T47D (cell line): Measurements from ENCODE around the gene MALRD1.

ENCODE experiments used
- DNase-seq, 2 experiments: peaks; one replicate each; pipeline versions ENCODE4 v3.0.0 to v3.0.0-alpha.2; 2011 to 2012; ENCODE audit warnings: low read depth in 1 of 2, low spot score in 1 of 2
- JUND ChIP-seq: IDR thresholded peaks from 2 replicates; pipeline ENCODE4 v1.6.1; 2012; ENCODE audit warnings: low read depth
- in situ Hi-C: cut with HindIII; loops from 2 replicates; pipeline ENCODE4 v1.10.0; 2016; ENCODE audit warnings: low sequenced_read_pairs, low pct_unique_long_range_greater_than_20kb

MALRD1 gene

DNA sequence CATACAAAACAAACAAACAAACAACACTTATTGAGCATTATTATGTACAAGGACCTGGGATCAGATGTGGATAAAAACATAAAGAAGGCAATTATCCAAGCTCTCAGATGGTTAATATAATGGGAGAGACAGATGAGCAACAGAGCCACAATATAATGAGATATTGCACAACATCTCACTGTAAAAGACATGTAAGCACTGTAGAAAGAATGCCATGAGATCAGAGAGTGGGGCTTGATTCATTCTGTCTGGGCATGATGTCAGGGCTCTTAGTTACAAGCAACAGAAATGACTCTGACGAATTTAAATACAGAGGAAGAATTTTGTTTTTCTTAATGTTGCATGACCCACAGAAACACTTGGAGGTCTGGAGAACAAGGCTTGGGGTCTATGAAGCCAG lies 602.9 kb downstream of the MALRD1 start:
- DNase-seq: no peak
- no peak for TF ChIP-seq JUND
- in situ Hi-C loops: no loop called here

- DNase-seq: no peak
- in situ Hi-C loops: no loop called here
- no peak for TF ChIP-seq JUND
Measured at GRCh38 chr10:19652750-19653149, 604.1 kb downstream of the MALRD1 start.

GRCh38 chr10:19653931-19654330 lies 605.3 kb downstream of the MALRD1 start:
- in situ Hi-C loops: no loop called here
- DNase-seq: no peak
- TF ChIP-seq JUND: no peak

GRCh38 chr10:19654576-19654975 lies 606.0 kb downstream of the MALRD1 start:
- no peak for TF ChIP-seq JUND
- in situ Hi-C loops: no loop called here
- DNase-seq: no peak

GRCh38 chr10:19656420-19657042 lies 607.9 kb downstream of the MALRD1 start:
- TF ChIP-seq JUND: no peak
- DNase-seq: no peak
- in situ Hi-C loops: no loop called here

GRCh38 chr10:19658131-19658530 lies 609.5 kb downstream of the MALRD1 start:
- TF ChIP-seq JUND: no peak
- DNase-seq: no peak
- in situ Hi-C loops: no loop called here

DNA sequence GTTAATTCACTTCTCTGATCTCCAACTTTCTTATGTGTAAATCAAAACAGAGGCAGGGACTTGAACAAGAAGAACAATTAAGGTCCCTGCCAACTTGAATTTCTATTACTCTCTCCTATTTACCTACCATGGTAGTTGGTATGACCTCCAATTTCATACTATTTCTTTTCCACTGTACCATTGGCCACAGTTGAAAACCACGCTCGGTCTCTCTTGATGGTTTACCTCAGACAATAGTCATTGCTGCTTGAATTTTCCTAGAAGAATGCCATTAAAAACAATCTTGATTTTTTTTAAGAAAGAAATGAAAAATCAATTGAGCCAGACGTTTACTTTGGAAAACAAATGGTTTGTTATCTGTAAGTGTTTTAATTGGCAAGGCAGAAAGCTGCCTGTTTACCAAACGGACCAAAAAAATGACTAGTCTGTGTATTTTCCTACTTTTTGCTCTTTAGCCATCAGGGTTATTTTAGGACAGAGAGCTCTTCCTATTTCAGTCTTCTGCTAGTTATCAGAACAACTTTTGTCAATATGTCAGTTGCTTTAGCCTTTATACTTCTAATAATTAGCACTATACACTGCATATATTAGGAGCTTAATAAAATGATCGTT lies 610.1 kb downstream of the MALRD1 start:
- no peak for DNase-seq
- in situ Hi-C loops: no loop called here
- no peak for TF ChIP-seq JUND

GRCh38 chr10:19659920-19660655 lies 611.5 kb downstream of the MALRD1 start:
- TF ChIP-seq JUND: no peak
- no peak for DNase-seq
- in situ Hi-C loops: no loop called here

- DNase-seq: no peak
- no peak for TF ChIP-seq JUND
- in situ Hi-C loops: no loop called here
Measured at GRCh38 chr10:19663344-19663743, 614.7 kb downstream of the MALRD1 start.

DNA sequence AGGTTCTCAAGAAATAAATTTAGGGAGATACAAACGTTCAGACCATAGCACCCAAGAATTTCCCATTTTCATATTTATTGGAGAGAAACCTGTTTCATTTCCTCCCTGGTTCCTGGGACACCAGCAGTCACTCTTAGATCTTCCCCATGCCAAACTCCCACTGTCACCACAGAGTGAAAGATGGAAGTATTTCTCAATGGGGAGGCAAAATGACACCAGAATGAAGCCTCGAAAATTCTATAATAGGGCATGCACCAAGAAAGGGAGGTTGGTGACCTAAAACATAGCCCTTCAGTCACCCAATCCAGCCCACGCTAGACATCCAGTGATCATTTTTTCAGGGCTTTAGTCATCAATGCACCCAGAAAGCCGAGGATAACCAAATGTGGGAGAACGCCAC lies 619.5 kb downstream of the MALRD1 start:
- no peak for TF ChIP-seq JUND
- in situ Hi-C loops: no loop called here

GRCh38 chr10:19676063-19676462 lies 627.5 kb downstream of the MALRD1 start:
- in situ Hi-C loops: no loop called here
- TF ChIP-seq JUND: no peak
- DNase-seq: no peak

More for the DNA sequence above, 619.5 kb downstream of the MALRD1 start:
- DNase-seq: no peak

- in situ Hi-C loops: no loop called here
Measured at GRCh38 chr10:19683356-19683755, 634.8 kb downstream of the MALRD1 start.

GRCh38 chr10:19683960-19684359 lies 635.4 kb downstream of the MALRD1 start:
- TF ChIP-seq JUND: no peak
- in situ Hi-C loops: no loop called here
- peak in 1 of 2 experiments; percentile 30 for DNase-seq

More at GRCh38 chr10:19683356-19683755, 634.8 kb downstream of the MALRD1 start:
- TF ChIP-seq JUND: no peak
- no peak for DNase-seq
